HEK293 (cell line): Measurements from ENCODE around the gene TUG1.

Source experiments
- CTCF ChIA-PET: fragments of 350-600 bp; formaldehyde crosslinking; extraction: SDS; loops from one replicate; lab custom pipeline; 2021; ENCODE audit warnings: antibody characterized with exemption; lab: Yijun Ruan, JAX
- POLR2A ChIA-PET: fragments of 300-600 bp; formaldehyde crosslinking; extraction: SDS; loops from one replicate; lab custom pipeline; 2020; ENCODE audit warnings: antibody characterized with exemption, inconsistent platforms; lab: Yijun Ruan, JAX
- H3K27ac ChIP-seq: fragments of 200-500 bp; sonication (Bioruptor generic); 2 replicates; pipeline ENCODE4 v1.5.1; 2014; ENCODE audit warnings: low read depth, low read length, control low read depth, inconsistent platforms; ENCODE audit errors: extremely low read depth
- H3K36me3 ChIP-seq, 2 experiments: fragments of 200-500 bp in 1 of 2; sonication (Bioruptor generic) in 1 of 2; 1 replicate in 1 of 2; 2 replicates in 1 of 2; pipeline ENCODE4 v1.5.1; 2014 to 2017; ENCODE audit warnings: inconsistent platforms in 2 of 2, low read length in 2 of 2; ENCODE audit not compliant: control insufficient read depth in 2 of 2, insufficient read depth in 1 of 2
- H3K4me1 ChIP-seq: fragments of 200-500 bp; sonication (Bioruptor generic); 2 replicates; pipeline ENCODE4 v1.5.1; 2014; ENCODE audit warnings: mild to moderate bottlenecking, low read length, inconsistent platforms; ENCODE audit not compliant: control insufficient read depth, insufficient read depth
- H3K4me3 ChIP-seq: 2 replicates; pipeline ENCODE4 v1.5.1; 2011; ENCODE audit warnings: low read depth, mild to moderate bottlenecking, control low read depth, low read length, moderate library complexity
- H3K9me3 ChIP-seq: fragments of 200-500 bp; sonication (Bioruptor generic); 2 replicates; pipeline ENCODE4 v1.5.1; 2014; ENCODE audit warnings: low read depth, low read length, inconsistent platforms; ENCODE audit not compliant: control insufficient read depth, insufficient read depth
- EGR2 ChIP-seq: fragments of 450-650 bp; formaldehyde crosslinking; IDR thresholded peaks from 2 replicates; pipeline ENCODE4 v1.5.1; 2016; ENCODE audit warnings: low read depth, missing biosample characterization, missing genetic modification characterization
- KLF16 ChIP-seq: fragments of 450-650 bp; formaldehyde crosslinking; IDR thresholded peaks from 2 replicates; pipeline ENCODE4 v1.5.1; 2017; ENCODE audit warnings: missing biosample characterization, missing genetic modification characterization
- KLF8 ChIP-seq: fragments of 450-650 bp; formaldehyde crosslinking; IDR thresholded peaks from 2 replicates; pipeline ENCODE4 v1.5.1; 2016; ENCODE audit warnings: missing biosample characterization, missing genetic modification characterization
- MEIS1 ChIP-seq: sonication (generic); formaldehyde crosslinking; IDR thresholded peaks from 2 replicates; pipeline ENCODE4 v1.8.1; 2022; ENCODE audit warnings: missing genetic modification reagents, mild to moderate bottlenecking, borderline replicate concordance
- MYNN ChIP-seq: fragments of 450-650 bp; formaldehyde crosslinking; IDR thresholded peaks from 2 replicates; pipeline ENCODE4 v1.5.1; 2016; ENCODE audit warnings: missing biosample characterization, missing genetic modification characterization, borderline replicate concordance
- REPIN1 ChIP-seq: fragments of 450-650 bp; formaldehyde crosslinking; IDR thresholded peaks from 2 replicates; pipeline ENCODE4 v1.5.1; 2017; ENCODE audit warnings: missing biosample characterization, missing genetic modification characterization, low read depth
- SP7 ChIP-seq: fragments of 450-650 bp; formaldehyde crosslinking; IDR thresholded peaks from 2 replicates; pipeline ENCODE4 v1.5.1; 2016; ENCODE audit warnings: missing biosample characterization, missing genetic modification characterization
- WT1 ChIP-seq: fragments of 450-650 bp; formaldehyde crosslinking; IDR thresholded peaks from 2 replicates; pipeline ENCODE4 v1.5.1; 2016; ENCODE audit warnings: missing biosample characterization, missing genetic modification characterization
- ZNF2 ChIP-seq: fragments of 450-650 bp; formaldehyde crosslinking; IDR thresholded peaks from 2 replicates; pipeline ENCODE4 v1.5.1; 2016; ENCODE audit warnings: missing biosample characterization, missing genetic modification characterization
- ZNF211 ChIP-seq: fragments of 450-650 bp; formaldehyde crosslinking; IDR thresholded peaks from 2 replicates; pipeline ENCODE4 v1.5.1; 2016; ENCODE audit warnings: low read depth, missing biosample characterization, missing genetic modification characterization
- ZNF292 ChIP-seq: fragments of 450-650 bp; formaldehyde crosslinking; IDR thresholded peaks from 2 replicates; pipeline ENCODE4 v1.5.1; 2016; ENCODE audit warnings: low read depth, missing biosample characterization, missing genetic modification characterization, borderline replicate concordance
- ZNF354C ChIP-seq: fragments of 450-650 bp; formaldehyde crosslinking; IDR thresholded peaks from 2 replicates; pipeline ENCODE4 v1.5.1; 2016; ENCODE audit warnings: missing biosample characterization, missing genetic modification characterization, low read depth, borderline replicate concordance
- ZNF426 ChIP-seq: fragments of 450-650 bp; formaldehyde crosslinking; IDR thresholded peaks from 2 replicates; pipeline ENCODE4 v1.5.1; 2017; ENCODE audit warnings: missing biosample characterization, missing genetic modification characterization, mild to moderate bottlenecking, inconsistent platforms, moderate library complexity
- ZSCAN16 ChIP-seq: fragments of 450-650 bp; formaldehyde crosslinking; IDR thresholded peaks from 2 replicates; pipeline ENCODE4 v1.5.1; 2016; ENCODE audit warnings: missing biosample characterization, missing genetic modification characterization
- TF ChIP-seq, protein P1 (sequence below): fragments of 450-650 bp; formaldehyde crosslinking; IDR thresholded peaks from 2 replicates; pipeline ENCODE4 v1.5.1; 2017; ENCODE audit warnings: missing biosample characterization, missing genetic modification characterization
- TF ChIP-seq, protein P2 (sequence below): fragments of 450-650 bp; formaldehyde crosslinking; IDR thresholded peaks from 2 replicates; pipeline ENCODE4 v1.5.1; 2016; ENCODE audit warnings: missing biosample characterization, missing genetic modification characterization, low read depth
- TF ChIP-seq, protein P3 (sequence below): fragments of 450-650 bp; formaldehyde crosslinking; IDR thresholded peaks from 2 replicates; pipeline ENCODE4 v1.5.1; 2016; ENCODE audit warnings: missing biosample characterization, missing genetic modification characterization, borderline replicate concordance
- TF ChIP-seq, protein P4 (sequence below): fragments of 450-650 bp; formaldehyde crosslinking; IDR thresholded peaks from 2 replicates; pipeline ENCODE4; 2016; ENCODE audit warnings: missing biosample characterization, missing genetic modification characterization
- TF ChIP-seq, protein P5 (sequence below): fragments of 450-650 bp; formaldehyde crosslinking; optimal IDR thresholded peaks from 2 replicates; pipeline ENCODE3; 2016; ENCODE audit warnings: missing biosample characterization, mild to moderate bottlenecking, missing genetic modification characterization

The TUG1 gene

DNA sequence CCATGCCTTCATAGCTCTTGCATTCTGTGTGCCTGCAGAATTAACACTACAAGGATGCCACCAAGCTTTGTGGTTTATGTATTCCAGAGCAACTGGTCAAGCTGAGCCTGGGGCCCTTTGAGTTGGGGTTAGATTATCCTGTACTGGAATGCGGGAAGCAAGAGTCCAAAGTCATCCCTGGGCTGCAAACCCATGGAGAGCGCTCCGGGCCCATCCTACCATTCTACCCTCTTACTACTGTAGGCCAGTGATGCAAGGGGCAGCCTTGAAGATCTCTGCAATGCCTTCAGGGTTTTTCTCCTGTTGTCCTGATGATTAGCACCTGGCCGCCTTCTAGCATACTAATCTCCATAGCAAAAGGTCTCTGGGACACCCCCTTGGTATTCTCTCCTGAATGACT lies 51.3 kb downstream of the TUG1 start (continued):
- TF ChIP-seq, protein P1, sequence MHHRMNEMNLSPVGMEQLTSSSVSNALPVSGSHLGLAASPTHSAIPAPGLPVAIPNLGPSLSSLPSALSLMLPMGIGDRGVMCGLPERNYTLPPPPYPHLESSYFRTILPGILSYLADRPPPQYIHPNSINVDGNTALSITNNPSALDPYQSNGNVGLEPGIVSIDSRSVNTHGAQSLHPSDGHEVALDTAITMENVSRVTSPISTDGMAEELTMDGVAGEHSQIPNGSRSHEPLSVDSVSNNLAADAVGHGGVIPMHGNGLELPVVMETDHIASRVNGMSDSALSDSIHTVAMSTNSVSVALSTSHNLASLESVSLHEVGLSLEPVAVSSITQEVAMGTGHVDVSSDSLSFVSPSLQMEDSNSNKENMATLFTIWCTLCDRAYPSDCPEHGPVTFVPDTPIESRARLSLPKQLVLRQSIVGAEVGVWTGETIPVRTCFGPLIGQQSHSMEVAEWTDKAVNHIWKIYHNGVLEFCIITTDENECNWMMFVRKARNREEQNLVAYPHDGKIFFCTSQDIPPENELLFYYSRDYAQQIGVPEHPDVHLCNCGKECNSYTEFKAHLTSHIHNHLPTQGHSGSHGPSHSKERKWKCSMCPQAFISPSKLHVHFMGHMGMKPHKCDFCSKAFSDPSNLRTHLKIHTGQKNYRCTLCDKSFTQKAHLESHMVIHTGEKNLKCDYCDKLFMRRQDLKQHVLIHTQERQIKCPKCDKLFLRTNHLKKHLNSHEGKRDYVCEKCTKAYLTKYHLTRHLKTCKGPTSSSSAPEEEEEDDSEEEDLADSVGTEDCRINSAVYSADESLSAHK (tag by site-specific recombination) = no peak
- TF ChIP-seq MEIS1 (CRISPR knock-in tag) = no peak
- TF ChIP-seq, protein P2, sequence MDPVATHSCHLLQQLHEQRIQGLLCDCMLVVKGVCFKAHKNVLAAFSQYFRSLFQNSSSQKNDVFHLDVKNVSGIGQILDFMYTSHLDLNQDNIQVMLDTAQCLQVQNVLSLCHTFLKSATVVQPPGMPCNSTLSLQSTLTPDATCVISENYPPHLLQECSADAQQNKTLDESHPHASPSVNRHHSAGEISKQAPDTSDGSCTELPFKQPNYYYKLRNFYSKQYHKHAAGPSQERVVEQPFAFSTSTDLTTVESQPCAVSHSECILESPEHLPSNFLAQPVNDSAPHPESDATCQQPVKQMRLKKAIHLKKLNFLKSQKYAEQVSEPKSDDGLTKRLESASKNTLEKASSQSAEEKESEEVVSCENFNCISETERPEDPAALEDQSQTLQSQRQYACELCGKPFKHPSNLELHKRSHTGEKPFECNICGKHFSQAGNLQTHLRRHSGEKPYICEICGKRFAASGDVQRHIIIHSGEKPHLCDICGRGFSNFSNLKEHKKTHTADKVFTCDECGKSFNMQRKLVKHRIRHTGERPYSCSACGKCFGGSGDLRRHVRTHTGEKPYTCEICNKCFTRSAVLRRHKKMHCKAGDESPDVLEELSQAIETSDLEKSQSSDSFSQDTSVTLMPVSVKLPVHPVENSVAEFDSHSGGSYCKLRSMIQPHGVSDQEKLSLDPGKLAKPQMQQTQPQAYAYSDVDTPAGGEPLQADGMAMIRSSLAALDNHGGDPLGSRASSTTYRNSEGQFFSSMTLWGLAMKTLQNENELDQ (tag by site-specific recombination) = no peak
- TF ChIP-seq, protein P3, sequence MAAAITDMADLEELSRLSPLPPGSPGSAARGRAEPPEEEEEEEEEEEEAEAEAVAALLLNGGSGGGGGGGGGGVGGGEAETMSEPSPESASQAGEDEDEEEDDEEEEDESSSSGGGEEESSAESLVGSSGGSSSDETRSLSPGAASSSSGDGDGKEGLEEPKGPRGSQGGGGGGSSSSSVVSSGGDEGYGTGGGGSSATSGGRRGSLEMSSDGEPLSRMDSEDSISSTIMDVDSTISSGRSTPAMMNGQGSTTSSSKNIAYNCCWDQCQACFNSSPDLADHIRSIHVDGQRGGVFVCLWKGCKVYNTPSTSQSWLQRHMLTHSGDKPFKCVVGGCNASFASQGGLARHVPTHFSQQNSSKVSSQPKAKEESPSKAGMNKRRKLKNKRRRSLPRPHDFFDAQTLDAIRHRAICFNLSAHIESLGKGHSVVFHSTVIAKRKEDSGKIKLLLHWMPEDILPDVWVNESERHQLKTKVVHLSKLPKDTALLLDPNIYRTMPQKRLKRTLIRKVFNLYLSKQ (tag by site-specific recombination) = no peak
- TF ChIP-seq, protein P4, sequence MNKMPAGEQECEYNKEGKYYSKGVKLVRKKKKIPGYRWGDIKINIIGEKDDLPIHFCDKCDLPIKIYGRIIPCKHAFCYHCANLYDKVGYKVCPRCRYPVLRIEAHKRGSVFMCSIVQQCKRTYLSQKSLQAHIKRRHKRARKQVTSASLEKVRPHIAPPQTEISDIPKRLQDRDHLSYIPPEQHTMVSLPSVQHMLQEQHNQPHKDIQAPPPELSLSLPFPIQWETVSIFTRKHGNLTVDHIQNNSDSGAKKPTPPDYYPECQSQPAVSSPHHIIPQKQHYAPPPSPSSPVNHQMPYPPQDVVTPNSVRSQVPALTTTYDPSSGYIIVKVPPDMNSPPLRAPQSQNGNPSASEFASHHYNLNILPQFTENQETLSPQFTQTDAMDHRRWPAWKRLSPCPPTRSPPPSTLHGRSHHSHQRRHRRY (tag by site-specific recombination) = no peak

DNA sequence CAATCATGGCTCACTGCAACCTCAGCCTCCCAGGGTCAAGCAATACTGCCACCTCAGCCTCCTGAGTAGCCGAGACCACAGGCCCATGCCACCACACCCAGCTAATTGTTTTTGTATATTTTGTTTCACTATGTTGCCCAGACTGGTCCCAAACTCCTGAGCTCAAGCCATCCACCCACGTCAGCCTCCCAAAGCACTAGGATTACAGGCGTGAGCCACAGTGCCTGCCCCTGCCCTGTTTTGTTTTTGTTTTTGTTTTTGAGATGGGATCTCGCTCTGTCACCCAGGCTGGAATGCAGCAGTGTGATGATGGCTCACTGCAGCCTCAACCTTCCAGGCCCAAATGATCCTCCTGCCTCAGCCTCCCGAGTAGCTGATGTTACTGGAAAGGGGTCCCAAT lies 53.5 kb downstream of the TUG1 start:
- ChIA-PET POLR2A (no interaction called here), CTCF (no interaction called here)
- Histone ChIP-seq H3K36me3 (no peaks in the 10 kb centered on the region), H3K9me3 (no peaks in the 10 kb centered on the region), H3K27ac (no peak overlapping the region), H3K4me1 (no peaks in the 10 kb centered on the region), H3K4me3 (no peak overlapping the region)
- TF ChIP-seq, protein P1 (tag by site-specific recombination) = no peak
- TF ChIP-seq KLF8 (tag by site-specific recombination) = no peak
- no peak for TF ChIP-seq ZNF211 (tag by site-specific recombination)
- TF ChIP-seq ZNF2 = no peak
- no peak for TF ChIP-seq EGR2 (tag by site-specific recombination)
- TF ChIP-seq, protein P5, sequence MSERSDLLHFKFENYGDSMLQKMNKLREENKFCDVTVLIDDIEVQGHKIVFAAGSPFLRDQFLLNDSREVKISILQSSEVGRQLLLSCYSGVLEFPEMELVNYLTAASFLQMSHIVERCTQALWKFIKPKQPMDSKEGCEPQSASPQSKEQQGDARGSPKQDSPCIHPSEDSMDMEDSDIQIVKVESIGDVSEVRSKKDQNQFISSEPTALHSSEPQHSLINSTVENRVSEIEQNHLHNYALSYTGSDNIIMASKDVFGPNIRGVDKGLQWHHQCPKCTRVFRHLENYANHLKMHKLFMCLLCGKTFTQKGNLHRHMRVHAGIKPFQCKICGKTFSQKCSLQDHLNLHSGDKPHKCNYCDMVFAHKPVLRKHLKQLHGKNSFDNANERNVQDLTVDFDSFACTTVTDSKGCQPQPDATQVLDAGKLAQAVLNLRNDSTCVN = no peak
- TF ChIP-seq ZNF426 = no peak
- no peak for TF ChIP-seq REPIN1 (tag by site-specific recombination)
- TF ChIP-seq, protein P4 (tag by site-specific recombination) = no peak
- no peak for TF ChIP-seq SP7 (tag by site-specific recombination)
- TF ChIP-seq ZNF292 (tag by site-specific recombination) = no peak
- no peak for TF ChIP-seq MYNN
- no peak for TF ChIP-seq ZSCAN16 (tag by site-specific recombination)
- TF ChIP-seq WT1 (tag by site-specific recombination) = no peak
- TF ChIP-seq KLF16 (tag by site-specific recombination) = no peak
- TF ChIP-seq ZNF354C (tag by site-specific recombination) = no peak
